GM18868 (cell line): ENCODE results near the gene PFDN1.

Experiments
- ATAC-seq: cut with Tn5 transposase; IDR thresholded peaks from one replicate; pipeline ENCODE4 v1.9.1; 2021; ENCODE audit warnings: mild to moderate bottlenecking, moderate library complexity; ENCODE audit not compliant: unreplicated experiment

Gene PFDN1

DNA sequence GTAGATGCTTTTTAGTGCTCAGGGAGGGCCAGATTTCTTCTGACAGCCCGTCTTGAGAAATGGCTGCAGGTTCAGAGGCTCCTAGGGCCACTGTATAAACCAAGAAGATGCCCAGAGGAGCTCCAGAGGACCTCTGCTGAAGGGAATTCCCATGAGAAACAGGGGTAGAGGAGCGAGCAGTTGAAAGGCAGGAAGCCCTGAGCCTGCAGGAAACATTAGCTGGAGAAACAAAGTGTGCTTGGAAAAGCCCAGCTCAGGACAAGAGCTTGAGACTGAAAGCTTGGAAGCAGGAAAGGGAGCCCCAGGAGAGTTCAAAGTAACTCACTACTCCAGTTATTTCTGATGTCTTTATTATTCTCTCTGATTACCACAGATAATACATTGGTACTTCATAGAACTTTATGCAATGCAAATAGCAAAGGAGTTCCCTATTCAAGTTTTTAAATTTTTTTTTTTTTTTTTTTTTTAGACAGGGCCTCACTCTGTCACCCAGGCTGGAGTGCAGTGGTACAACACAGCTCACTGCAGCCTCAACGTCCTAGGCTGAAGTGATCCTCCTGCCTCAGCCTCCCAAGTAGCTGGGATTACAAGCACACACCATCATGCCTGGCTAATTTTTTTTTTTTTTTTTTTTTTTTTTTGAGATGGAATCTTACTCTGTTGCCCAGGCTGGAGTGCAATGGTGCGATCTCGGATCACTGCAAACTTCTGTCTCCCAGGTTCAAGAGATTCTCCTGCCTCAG is 27.0 kb upstream of the PFDN1 start:
- ATAC-seq, result no peak

DNA sequence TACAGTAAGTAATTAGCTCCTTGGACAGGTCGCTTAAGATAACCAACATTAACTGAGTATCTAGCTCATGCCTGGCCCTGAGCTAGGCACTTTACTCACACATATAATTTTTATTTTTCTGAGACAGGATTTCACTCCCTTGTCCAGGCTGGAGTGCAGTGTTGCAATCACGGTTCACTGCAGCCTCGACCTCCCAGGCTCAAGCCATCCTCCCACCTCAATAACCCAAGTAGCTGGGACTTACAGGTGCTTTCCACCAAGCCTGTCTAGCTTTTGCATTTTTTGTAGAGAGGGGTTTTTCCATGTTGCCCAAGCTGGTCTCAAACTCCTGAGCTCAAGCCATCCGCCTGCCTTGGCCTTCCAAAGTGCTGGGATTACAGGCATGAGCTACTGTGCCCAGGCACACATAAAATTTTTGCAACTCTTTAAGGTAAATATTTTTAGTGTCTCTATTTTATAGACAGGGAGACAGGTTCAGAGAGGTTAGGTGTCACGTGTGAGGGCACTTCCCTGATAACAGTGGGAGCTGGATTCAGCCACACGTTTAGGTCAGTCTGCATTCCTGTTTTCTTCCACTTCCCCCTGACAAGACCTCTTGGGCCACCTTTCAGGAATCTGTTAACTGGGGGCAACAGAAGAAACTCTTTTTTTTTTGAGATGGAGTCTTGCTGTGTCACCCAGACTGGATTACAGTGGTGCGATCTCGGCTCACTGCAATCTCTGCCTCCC is 25.3 kb upstream of the PFDN1 start:
- peak; percentile 70 for ATAC-seq

DNA sequence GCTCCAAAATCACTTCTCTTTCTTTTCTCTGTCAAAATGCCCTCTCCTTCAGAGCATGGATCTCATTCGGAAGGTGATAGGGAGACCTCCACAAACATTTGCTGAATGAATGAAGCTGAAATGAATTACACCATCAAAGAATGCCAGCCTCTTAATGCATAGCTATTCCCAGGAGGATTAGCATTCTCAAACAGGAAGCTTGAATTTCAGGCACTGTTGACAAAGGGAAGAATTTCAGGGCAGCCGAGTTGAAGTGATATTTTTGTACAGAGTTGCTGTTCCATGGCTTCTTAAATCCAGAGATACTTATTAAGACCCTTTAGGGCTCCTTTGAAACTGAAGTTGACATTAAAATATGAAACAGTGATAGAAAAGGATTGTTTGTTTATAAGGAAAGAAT is 24.7 kb upstream of the PFDN1 start:
- ATAC-seq, result no peak

DNA sequence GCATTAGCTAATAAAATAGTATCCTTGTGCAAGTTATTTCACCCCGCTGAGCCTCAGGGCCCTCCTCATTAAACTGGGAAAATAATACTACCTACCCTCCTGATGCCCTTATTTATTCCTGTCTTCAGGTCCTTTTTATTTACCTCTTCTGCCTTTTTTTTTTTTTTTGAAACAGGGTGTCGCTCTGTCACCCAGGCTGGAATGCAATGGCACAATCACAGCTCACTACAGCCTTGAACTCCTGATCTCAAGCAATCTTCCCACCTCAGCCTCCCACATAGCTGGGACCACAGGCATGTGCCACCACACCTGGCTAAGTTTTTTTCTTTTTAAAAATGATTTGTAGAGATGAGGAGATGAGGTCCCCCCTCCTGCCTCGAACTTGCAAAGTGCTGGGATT is 22.6 kb upstream of the PFDN1 start:
- no peak for ATAC-seq

DNA sequence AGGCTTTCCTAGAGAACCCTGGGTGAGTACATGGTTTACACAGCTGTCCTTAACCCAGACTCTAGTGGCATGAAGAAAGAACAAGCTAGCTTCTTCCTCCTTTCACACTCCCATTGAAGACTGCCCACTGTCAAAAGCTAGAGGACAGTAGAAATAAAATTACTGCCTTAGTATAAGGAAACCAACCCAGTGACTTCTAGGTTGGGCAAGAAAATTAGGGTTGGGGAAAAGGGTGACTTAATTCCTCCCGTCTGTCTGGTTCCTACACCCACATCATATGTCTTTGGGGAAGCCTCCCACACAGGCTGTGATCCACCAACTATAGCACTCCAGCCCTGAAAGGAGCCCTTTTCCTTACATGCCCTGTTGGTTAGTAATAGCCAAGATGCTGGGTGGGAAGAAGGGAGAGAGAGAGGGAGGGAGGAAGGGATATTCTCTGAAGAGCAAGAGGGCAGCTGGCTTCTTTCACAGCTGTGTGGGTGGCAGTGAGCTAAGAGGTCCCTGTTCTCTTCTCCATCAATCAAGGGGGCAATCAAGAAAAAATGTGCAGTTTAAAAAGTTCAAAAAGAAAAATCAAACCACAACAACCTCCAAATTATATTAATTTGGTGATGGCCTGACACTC is 21.8 kb upstream of the PFDN1 start:
- no peak for ATAC-seq

DNA sequence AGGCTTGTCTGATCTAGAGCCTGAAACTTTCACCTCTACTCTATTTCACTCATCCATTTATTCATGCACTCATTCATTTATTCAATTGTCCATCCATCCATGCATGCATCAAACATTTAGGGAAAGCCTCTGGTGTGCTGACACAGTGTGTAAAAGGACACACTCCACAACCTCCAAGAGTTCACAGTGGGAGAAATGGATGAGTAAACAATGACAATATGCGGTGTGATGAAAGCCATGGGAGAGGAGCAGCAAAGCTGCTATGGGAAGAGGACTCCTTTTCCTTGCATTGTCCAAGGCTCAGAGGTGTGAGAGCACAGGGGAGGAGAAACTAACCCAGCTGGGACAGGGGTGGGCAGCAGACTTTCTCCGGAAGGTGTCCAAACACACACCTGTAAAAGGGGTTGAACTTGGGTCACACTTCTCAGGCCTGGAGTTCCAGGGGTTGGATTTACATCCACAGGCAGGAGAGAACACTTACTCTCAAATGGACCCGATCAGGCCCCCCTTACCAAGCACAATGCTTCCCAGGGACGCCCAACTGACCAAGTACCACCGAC is 21.2 kb upstream of the PFDN1 start:
- no peak for ATAC-seq

DNA sequence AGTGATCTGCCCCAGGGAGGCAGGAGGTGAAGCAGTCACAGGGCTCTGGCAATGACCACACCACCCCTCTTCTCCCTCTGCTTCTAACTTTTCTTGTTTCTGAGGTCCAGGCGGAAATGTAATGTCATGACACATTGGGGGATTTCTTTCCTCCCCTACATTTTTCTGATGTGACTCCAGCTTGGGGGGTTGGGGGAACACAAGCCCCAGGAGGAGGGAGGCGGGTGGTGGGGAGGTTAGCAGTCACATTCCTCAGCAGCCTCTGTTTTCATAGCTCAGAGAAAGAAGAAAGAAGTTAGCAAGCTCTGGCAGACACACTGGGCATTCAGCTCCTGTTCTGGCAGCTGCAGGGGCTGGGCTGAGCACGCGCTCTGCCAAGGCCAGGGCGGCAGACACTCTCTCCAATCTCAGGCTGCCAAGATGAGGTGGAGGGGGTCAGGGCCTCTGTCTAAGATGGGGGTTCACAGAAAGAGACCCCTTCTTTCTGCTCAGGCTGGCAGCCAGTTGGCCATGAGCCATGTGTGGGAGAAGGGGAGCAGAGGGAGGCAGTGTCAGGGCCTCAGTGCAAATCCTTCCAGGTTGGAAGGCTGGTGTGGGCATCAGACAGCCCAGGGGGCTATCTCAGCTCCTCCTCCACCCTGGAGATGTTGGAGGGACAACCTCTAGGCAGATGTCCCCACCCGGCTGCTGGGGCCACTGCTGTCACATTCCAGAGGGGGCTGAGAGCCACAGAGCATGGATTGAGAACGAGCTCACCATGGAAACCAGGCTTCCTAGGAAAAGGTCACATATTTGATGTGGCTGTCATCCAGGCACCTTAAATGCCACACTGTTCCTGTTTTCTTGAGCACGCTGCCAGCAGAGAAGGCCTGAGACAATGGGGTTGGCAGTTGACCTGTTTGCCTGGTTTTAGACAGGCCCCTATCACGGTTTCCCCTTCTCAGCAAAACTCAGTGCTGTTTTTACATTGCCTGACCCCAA is 20.1 kb upstream of the PFDN1 start:
- no peak for ATAC-seq

DNA sequence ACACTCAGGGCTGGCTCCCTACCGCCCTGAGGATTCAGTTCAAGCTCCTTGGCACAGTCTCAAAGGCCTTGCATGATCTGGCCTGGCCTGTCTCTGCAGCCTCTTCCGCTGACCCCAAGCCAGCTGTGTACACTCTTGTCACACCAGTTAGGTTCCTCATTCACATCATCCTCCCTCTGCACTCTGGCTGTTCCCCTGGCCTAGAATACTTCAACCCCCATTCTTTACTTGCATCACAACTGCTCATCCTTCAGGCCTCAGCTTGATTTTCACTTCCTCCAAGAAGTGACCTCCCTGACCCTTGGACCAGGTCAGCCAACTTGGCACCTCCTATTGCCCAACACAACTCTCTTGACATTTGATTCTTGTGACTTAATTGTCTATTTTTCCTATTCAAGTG is 18.9 kb upstream of the PFDN1 start:
- ATAC-seq, result no peak

DNA sequence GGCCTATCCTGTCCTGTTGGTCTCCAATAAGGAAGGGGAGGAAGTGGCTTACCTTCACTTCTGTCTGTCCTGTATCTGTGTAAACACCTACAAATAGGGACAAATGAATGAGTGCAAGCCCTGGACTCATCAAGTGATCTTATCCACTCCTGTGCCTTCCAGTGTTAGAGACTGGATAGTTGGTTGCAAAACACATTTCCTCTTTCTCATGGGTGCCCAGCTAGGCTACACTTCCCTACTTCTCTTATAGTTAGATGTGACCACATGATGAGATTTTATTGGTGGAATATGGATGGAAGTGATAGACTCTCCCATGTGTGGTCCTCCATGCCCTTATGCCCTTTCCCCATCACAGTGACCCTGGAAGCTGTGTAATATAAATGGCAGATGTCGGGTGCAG is 16.9 kb upstream of the PFDN1 start:
- no peak for ATAC-seq

DNA sequence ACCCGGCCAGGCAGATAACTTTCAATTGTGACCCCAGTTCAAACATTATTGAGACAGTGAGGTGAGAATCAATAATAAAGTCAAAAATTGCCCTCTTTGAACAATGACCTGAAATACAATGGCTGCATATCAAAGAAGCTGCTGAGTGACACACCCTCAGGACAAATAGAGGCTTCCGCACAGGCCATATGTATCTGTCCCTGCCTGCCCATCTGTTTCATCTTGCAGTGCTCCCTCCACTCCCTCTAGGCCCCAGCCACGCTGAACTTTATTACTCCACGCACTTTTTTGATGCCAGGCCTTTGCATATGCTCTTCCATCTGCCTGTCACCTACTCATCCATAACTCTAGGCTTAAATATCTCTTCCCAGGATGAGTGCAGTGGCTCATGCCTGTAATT is 15.9 kb upstream of the PFDN1 start:
- ATAC-seq, result no peak

DNA sequence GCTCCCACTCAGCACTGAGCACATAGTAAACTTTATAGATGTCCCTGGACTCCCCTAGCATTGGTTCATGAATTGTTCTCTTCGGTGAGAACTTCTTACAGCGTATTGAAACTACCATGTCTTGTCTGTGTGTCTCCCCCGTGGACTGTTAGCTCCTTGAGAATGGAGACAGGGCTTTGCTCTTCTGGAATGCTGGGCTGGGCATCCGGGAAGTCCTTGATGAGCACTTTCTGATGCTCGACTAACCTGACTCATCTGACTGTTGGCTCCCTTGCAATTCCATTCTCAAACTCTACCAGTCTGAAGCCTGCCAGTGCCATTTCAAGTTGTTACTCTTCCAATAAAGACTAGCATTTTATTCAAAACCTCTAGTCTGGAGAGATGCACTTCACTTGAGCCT is 15.0 kb upstream of the PFDN1 start:
- ATAC-seq, result no peak

DNA sequence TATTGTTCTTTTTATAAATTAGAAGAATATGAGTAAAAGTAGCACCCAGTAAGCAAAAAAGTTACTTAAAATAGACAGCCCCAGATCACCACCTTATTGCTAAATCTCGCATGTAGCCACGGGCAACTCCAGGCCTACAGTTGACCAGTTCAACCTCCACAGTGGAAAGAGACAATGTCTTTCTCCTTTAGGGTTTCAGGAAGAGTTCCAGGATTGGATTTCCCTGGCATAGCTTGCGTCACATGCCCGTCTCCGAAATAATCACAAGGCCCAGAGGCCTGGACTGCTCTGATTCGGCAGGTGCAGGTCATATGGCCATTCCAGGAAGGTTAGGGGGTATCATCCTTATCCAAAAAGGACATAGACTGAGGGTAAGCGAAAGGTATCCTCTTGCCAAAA is 9.9 kb upstream of the PFDN1 start:
- no peak for ATAC-seq

DNA sequence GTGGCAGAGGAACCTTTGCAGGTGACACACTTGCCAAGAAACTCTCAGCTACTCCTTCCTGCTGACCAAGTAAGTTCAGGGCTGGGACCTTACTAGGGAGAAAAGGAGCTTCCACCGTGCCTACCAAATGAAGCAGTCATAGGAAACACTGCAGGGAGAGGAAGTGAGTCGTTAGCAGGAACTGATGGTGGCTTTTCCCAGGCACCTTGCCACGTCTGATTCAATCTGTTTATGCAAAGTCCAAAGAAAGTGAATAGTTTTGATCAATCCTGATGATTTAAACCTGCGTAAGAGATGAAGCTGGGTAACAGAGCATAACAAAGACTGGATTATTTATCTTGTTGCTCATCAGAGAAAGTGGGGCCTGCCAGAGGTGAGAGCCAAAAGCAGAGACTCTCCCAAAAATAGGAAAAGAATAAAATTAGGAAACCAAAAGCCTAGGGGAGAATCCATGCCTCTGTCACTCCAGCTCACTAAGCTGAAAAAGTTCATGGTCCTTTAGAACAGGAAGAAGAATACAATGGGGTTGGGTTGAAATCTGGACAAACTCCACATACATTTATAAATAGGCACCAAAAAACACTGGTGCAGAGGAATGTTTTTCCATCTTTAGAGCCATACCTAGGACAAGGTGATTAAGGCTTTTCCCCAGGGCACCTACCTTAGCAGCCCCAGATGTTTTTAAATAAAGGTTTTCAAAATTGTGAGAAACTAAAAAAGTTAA is 9.3 kb upstream of the PFDN1 start:
- no peak for ATAC-seq

DNA sequence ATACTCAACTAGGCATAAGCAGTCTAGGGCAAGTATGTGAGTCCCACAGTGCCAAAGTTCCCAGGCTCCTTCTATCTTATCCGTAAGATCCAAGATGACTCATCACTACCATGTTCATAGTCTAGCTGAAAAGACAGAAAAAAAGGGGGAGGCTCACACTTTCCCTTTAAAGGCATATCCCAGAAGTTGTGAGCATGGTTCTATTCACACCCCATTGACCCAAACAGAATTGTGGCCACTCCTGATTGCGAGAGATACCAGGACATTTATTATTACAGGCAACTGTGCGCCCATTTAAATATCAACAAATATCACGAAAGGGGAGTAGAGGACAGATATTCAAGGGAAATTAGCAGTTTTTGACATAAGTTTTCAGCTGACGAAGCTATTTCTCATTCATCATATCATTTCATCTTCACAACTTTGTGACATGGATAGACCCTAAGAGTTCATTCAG is 8.1 kb upstream of the PFDN1 start:
- no peak for ATAC-seq

DNA sequence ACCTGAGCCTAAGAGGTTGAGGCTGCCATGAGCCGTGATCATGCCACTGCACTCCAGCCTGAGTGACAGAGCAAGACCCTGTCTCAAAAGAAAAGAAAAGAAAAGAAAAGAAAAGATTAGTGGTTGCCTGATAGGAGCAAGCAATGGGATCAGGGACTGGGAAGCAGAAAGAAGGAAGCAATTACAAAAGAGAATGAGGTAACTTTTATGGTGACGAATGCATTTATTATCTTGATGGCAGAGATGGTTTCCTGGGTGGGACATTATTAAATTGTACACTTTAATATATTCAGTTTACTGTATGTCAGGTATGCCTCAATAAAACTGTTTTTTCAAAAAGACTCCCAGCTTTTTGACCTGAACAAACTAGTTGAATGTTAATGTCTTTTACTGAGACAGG is 7.5 kb upstream of the PFDN1 start:
- no peak for ATAC-seq

DNA sequence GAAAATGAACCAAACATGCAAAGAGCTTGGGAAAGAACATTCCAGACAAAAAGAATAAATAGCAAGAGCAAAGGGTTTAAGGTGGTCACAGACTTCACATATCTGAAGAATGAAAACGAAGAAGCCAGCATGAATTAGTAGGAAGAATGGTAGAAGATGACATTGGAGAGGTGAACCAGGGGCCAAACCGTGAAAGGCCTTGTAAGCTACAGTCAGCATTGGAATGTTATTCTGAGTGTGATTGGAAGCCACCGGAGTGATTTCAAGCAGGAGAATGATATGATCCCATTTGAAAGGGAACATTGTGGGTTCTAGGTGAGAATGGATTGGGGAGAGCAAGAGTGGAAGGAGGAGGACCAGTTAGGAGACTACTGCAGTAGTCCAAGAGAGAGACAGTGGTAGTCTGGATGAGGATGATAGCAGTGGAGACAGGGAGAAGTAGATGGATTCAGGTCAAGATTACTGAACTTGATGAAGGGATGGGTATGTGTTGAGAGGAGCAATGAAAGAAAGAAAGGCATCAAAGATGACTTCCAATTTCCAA is 6.9 kb upstream of the PFDN1 start:
- no peak for ATAC-seq

DNA sequence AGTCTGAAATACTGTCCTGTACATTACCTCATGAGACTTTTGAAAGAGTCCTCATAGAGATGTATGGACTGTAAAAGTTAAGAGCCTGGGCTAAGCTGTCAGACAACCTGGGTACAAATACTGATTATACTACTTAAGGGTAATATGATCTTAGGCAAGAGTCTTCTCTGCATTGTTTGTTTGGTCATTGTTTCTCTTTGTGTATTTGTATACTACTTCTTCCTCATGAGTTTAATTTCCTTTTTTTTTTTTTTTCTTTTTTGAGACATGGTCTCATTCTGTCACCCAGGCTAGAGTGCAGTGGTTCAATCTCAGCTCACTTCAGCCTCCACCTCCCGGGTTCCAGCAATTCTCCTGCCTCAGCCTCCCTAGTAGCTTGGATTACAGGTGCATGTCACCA is 2.6 kb upstream of the PFDN1 start:
- ATAC-seq, result no peak

DNA sequence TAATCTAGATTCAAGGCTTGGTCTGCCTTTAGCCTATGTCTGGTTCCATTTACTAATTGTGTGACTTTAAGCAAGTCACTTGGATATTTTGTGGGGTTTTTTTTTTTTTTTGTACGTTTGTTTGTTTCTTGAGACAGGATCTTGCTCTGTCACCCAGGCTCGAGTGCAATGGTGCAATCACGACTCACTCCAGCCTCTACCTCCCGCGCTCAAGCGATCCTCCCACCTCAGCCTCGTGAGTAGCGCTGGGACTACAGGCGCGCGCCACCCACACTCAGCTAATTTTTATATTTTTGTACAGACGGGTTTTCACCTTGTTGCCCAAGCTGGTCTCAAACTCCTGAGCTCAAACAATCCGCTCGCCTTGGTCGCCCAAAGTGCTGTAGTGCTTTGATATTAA is 1.1 kb upstream of the PFDN1 start:
- no peak for ATAC-seq

DNA sequence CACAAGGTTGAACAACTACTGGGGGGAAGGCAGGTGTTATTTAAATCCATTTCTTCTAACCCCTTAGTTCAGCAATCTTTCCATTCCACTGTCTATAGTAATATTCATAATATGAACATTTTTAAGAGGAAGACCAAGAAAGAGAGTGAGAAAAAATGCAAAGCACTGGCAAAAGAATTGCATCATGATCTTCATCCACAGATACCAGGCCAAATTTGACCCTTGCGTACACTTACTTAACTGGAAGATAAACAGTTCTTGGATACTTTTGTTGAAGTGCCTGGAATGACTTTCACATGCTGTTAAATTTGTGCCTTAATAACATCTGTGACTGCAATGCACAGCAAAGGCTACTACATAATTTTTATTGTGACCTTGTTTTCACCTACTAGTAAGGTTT is 1.8 kb downstream of the PFDN1 start:
- ATAC-seq, result no peak

DNA sequence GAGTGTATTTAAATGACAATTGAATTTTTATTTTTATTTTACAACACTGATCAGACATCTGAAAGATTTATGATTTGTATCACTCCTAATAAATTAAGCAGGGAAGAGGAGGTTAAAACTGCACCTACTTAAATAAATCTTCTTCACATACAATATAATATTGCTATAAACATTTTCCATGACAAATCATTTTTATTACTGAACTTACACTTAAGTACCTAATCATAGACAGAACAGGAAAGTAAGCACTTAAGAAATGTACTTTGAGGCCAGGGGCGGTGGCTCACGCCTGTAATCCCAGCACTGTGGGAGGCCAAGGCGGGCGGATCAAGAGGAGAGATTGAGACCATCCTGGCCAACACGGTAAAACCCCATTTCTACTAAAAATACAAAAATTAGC is 3.8 kb downstream of the PFDN1 start:
- no peak for ATAC-seq
